ENCODE data around the gene CDK3.
"Not testable (repeated sequence)": the region's sequence is repeated elsewhere in the genome, so short reads cannot be mapped to it uniquely, and the experiment has no call there.

Gene CDK3

GRCh38 chr17:76000755-76001521 lies at the start of gene CDK3:
Gene CDK3 (plus strand): TSS chr17:76000855. CDS start chr17:76001426, 571 bp downstream.
- no peak for DNase-seq

GRCh38 chr17:75950855-75951554 lies 49.6 kb upstream of the CDK3 start:
- DNase-seq: no peak

- no peak for DNase-seq
Observed at GRCh38 chr17:75959051-75959838, 41.4 kb upstream of the CDK3 start.

GRCh38 chr17:75959839-75960511 lies 40.7 kb upstream of the CDK3 start:
- no peak for DNase-seq

- no peak for DNase-seq
Observed at GRCh38 chr17:75965468-75965867, 35.2 kb upstream of the CDK3 start.

- DNase-seq: not testable (repeated sequence)
Observed at GRCh38 chr17:75969044-75969443, 31.6 kb upstream of the CDK3 start.

GRCh38 chr17:75970011-75970523 lies 30.6 kb upstream of the CDK3 start:
- no peak for DNase-seq

GRCh38 chr17:75970626-75971025 lies 30.0 kb upstream of the CDK3 start:
- DNase-seq: no peak

- DNase-seq: not testable (repeated sequence)
Observed at GRCh38 chr17:75975187-75975586, 25.5 kb upstream of the CDK3 start.

- DNase-seq: no peak
Observed at GRCh38 chr17:75975757-75976174, 24.9 kb upstream of the CDK3 start.

- no peak for DNase-seq
Observed at GRCh38 chr17:75976175-75976848, 24.3 kb upstream of the CDK3 start.

GRCh38 chr17:75978938-75979704 lies 21.5 kb upstream of the CDK3 start, which contains the start of the genes ACOX1 and TEN1:
Gene ACOX1 (minus strand): TSS chr17:75979166. CDS start chr17:75979073, 93 bp downstream.
Gene TEN1 (plus strand): TSS chr17:75979240. CDS start chr17:75986193, 6,953 bp downstream.
- peak; percentile 96 to 98 (median 98) for DNase-seq

GRCh38 chr17:75979705-75980187 lies 20.9 kb upstream of the CDK3 start:
- DNase-seq: no peak

- DNase-seq: no peak
Observed at GRCh38 chr17:75980188-75981018, 20.3 kb upstream of the CDK3 start.

GRCh38 chr17:75981019-75981615 lies 19.5 kb upstream of the CDK3 start:
- no peak for DNase-seq

GRCh38 chr17:75983501-75984181 lies 17.0 kb upstream of the CDK3 start:
- DNase-seq: no peak

- no peak for DNase-seq
Observed at GRCh38 chr17:75985986-75986385, 14.7 kb upstream of the CDK3 start.

GRCh38 chr17:75987041-75987440 lies 13.6 kb upstream of the CDK3 start:
- DNase-seq: no peak

GRCh38 chr17:75991396-75991795 lies 9.3 kb upstream of the CDK3 start:
- DNase-seq: no peak

Measured in NCI-H1417 (cell line).